Dermis microvascular lymphatic vessel endothelial cell (primary cell): ENCODE results near the gene ERICH6B. TPM values are rescaled to one million over a fixed set of nuclear protein-coding genes. Genes with fewer than 3 reads are reported as not detected.

Experiments used
- DNase-seq, 2 donors: peaks; one replicate each; pipeline versions ENCODE4 v3.0.0 to v3.0.0-alpha.2; 2010; ENCODE audit warnings: low read depth in 2 of 2
- total RNA-seq: library from RNA; depleted of rRNA; stranded (reverse); fragments of >200 nt; gene quantifications from 2 replicates; pipeline ENCODE4 v1.2.1, GENCODE V29; 2014

ERICH6B gene
- total RNA-seq, 1 donor from 2014 or later, result not detected

DNA sequence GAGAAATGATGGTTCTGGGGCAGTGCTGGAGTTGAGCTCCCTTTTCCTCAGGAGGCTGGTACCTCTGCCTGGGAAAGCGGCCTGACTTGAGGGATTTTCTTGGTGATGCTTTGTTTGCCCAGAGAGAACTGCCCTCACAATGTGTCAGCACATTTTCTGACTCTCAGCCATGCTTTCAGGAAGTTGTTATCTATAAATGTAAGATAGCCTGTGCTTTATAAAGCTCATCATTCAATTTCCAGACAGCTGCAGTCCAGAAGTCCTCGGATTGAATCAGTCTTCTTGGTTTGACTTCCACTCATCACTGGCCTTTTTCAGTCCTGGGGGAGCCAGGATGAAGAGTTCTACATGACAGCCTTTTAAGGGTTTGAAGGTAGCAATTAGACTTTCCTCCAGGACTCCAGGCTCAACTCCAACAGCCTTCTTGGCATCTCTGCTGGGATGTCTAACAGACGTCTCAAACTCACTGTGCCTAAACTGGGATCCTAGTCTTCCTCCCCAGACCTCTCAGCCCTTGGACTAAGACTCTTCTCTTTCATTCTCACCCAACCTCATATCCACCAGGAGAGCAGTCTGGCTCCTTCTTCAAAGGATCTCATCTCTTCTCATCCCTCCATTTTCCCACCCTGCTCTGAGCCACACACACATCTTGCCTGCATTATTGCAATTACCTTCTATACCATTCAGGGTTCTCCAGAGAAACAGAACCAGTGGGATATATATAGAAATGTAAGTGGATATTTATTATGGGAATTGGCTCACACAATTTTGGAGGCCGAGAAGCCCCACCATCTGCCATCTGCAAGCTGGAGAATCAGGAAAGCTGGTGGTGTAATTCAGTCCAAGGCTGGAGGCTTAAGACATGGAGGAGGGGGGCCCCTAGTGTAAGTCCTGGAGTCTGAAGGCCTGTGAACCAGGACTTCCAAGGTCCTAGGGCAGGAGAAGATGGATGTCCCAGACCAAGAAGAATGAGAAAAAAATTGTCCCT, 13.1 kb downstream of the ERICH6B start:
- no peak for DNase-seq

DNA sequence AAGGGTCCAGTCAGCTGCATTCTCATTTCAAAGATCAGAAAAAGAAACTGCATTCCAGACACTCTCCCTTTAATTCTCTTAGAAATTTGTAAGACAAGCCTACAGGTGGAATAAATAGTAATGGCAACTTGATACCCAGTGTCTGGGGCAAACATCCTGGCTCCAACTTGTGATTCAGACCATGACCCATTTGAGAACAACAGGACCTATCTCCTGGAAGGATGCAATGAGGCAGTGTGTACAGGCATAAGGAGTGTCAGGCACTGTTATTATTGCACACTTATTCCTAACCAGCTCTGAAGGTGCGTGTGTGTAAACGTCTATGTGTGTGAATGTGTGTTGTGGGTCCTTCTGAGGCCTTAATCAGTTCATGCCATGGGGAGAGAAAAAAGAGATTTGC, 13.9 kb downstream of the ERICH6B start:
- no peak for DNase-seq

DNA sequence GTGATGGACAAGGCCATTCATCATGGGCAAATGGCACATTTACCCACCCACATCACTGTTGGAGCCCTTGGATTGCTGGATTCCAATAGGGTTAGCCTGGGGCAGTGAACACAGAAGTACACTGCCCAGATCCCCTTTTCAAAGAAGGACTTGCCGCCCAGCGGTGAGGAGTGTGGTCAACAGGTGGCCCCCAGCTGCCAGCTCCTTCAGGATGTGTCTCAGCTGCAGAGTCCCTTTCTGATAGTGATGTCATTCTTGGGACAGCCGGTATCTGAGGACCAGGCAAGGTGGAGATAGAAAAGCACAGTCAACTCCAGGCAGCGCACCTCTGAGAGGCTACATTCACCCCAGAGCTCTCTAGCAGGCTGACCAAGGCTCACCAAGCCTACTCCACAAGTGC, 16.9 kb downstream of the ERICH6B start:
- DNase-seq, result no peak

DNA sequence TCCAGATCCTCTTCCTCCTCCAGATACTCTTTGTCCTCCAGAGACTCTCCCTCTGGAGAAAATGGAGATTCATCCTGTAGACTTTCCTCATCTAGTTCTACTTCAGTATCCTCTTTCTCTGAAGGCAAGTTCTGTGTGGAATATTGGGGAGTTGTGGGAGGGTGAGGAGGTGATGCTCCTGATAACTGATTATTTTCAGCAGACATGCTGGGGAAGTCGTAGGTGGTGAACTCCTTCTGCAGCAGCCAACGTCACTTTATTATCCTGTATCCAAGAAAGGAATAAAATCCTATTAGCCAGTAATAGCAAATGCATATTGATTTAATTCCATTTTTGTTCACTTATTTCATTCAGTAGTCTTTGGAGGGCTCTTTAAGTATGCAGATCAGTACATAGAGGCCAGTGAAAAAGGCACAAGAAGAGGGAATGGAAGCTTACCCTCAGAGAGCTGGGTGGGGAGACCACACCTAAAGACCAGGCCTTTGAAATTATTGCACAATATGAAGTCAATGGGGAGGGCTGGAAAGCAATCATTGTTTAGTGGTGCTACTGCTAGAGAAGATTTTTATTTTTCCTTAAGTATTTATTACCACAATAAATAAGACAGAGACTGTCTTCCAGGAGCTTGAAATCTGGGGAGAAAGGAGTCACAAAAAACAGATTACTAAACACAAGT, 18.6 kb downstream of the ERICH6B start:
- DNase-seq, result no peak

DNA sequence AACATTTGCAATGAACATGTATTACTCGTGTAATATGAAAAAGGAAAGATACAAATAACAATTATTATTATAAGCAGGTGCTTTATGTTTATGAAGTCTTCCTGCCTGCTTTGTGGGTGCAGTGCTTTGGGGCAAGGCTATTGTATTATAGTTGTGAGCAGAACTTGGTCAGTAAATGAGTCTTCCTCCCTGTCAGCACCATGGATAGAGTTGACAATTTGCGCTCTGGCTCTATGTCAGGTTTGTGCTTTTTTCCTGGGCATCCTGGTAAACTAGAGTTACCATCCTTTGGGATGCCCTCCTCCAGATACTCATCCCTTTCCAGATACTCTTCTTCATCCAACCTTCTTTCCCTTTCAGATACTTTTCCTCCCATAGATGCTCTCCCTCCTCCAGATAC, 19.6 kb downstream of the ERICH6B start:
- no peak for DNase-seq

DNA sequence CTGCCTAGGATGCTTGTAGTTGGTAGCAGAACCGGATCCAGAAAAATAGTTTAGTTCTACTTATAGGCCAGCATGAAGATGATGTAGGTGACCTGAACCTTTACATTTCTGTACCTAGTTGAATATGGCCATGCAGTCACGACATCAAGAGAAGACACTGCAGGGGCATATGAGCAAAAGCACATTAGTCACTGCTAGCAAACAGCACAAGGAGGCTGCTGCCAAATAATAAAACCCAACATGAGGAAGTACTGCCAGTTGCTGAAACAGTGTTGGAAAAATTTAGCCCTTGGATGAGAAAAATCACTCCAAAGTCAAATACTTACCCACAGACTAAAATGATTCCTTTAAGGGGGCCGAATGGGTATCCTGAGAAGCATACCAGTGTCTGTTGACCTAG, 20.8 kb downstream of the ERICH6B start:
- DNase-seq, result no peak

DNA sequence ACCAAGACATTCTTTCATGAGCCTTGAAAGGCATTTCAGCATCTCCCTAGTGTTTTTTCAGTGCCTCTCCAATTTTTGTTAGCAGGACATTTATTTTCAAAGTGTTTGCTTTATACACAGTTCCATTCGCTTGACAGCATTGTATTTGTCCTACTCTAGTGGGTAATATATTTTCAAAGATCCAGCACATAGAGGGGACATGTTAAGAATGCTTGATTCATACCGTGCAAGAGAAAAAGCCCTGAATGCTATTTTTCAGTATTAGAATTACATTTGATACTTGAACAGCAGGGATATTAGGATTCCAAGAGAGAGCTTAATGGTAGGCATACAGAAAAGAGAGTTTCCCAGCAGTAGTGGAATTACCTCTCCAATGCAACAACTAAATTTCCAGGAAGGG, 21.3 kb downstream of the ERICH6B start:
- DNase-seq, result no peak

DNA sequence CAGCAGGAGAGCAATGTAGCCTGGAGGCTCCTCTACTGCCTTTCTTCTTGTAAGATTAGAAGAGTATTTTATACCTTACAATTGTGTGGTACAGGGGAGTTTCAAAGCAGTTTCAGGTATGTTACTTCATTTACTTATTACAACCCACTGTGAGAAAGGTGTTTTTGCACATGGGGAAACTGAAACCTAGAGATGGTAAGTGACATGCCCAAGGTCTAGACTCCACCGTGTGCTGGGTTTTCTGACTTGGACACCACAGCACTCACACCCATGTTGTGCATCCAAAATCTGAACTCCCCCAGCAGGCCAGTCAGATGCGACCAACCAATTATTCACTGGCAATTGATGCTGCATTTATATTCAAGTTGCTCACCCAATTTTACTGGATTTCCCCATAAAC, 22.8 kb downstream of the ERICH6B start:
- no peak for DNase-seq

DNA sequence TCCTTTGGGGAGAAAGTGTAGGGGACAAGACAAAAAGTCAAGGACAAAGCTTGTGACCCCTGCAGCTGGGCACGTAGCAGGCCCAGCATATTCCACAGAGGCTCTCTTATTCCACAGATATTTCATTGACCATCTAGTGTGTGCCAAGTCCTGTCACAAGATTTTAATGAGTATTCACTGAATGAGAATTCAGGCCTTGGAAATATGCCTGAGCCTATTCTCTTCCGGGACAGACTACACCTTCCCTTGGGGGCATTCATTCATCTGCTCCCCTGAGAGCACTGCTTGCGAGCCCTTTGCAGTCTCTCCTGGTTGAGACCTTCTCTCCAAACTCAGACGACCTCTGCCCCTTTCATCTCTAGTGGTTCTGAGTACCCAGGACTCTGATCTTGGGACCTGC, 25.5 kb downstream of the ERICH6B start:
- no peak for DNase-seq

DNA sequence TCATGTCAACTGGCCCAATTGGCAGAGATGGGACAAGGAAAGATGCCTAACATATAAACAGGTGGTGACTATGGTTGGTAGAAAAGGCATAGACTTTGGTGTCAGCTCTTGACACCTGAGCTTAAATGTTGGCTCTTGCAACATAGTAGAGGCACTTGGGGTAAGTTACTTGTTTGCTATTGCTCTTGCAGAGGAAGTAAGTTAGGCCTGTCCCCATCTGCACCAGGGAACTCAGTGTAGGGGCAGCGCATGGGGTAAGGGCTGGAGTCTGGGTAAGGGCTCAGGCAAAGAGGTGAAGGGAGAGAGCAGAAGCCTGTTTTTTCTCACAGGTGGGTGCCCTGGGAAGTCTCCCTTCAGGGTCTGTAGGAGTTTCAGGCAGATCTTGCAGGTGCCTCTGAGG, 27.6 kb downstream of the ERICH6B start:
- no peak for DNase-seq

DNA sequence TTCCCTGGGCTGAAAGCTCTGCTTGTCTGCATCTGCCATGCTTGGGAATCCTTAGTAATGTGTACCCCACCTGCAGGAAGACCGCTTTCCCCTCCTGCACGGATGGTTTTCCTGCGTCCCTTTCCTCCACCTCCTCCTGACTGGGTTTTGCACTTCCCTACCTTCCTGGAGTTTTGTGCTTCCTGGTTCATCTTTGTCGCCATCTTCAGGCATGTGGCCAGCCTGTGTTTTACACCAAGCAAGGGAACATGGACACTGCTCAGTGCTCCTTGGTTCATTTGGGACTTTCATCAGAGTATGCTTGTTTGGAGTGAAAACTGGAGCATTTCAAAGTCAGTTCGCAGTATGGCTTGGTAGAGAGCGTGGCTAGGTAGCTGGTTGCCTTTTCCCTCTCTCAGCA, 30.7 kb downstream of the ERICH6B start:
- no peak for DNase-seq

DNA sequence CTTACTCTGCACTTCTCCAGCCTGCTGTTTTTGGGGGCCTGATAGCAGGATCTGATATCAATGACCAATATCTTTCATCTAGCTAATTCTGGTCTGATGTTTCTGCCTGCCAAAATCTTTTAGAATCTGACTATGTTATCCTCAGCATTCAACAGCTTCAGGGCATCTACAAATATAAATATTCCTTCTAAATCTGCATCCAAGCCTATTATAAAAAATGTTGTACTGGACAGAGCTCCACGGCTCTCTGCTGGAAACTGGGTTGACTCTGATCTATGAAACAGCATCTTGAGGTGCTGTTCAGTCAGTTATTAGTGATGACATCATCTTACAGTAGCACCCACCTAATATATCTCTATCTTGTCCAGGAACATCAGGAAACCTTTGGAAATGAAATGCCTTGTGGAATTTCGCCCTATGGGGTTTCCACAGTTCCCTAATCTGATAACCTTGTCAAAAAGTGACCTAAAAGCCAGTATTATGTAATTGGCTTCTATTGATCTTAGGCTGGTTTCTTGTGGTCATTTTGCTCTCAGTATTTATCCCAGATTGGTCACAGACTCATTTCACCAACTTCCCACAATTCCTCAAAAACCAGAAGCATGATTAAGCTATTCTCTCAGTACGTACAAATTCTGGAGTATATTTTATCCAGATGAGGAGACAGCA, 33.0 kb downstream of the ERICH6B start:
- no peak for DNase-seq

DNA sequence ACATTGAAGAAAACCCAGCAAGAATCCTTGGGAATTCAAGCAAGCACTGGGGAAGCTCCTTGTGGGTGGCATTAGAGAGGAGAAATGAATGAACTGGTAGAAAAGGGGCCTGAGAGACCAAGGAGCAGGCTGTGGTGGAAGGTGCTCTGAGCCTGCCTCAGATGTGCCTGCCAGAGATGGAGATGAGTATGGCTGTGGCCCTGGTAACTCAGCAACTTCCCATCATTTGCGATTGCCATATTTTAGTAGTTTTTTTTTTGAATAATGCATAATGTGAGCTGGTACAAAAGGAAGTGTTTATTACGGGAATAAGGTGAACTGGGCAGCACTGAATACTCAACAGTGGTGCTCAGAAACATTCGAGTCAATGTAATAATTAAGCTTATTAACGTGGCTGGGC, 39.1 kb downstream of the ERICH6B start:
- no peak for DNase-seq

DNA sequence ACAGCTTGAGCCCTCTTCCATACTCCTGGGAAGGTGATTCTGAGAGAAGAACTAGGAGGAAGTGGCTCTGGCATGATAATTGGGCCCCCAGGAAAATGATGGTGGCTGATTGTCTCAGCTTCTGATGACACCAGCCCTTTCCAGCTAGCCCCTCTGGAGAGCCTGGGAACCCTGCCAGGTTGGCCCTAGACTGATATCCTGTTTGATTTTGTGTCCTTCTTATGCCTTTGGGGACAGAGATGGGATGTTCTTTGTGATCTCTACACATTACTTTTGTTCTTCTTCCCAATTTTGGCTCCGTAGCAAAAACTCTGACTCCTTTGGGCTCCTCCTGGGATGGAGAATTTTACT, 39.7 kb downstream of the ERICH6B start:
- no peak for DNase-seq

DNA sequence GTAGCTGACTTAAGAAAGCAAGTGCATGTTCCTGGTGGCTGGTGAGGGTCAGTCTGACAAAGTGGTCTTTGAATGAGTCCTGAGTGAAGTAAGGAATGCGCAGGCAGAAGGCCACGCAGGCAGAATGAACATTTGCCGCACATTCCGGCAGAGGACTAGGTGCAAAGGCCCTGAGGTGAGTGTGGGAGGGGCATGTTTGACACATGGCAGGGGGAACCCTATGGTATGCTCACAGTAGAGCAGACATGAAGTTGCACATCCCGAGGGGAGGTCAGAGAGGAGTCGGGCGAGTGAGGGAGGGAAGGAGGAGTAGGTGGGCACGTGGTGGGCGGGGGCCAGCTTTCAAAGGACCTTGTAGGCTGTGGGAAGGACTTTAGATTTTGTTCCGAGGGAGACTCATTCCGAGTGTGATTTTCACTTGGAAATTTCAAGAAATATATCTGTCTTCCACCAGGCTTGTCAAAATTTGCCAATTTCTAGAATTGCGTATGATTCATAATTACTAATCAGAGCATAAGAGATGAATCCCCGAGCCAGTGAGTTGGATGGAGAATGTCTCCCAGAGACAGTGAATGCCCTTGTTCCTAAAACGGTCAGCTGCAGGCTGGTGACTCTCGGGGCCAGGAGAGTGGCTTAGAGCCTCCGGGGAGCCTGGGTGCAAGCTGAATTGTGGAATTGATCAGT, 40.3 kb downstream of the ERICH6B start:
- DNase-seq, result no peak

DNA sequence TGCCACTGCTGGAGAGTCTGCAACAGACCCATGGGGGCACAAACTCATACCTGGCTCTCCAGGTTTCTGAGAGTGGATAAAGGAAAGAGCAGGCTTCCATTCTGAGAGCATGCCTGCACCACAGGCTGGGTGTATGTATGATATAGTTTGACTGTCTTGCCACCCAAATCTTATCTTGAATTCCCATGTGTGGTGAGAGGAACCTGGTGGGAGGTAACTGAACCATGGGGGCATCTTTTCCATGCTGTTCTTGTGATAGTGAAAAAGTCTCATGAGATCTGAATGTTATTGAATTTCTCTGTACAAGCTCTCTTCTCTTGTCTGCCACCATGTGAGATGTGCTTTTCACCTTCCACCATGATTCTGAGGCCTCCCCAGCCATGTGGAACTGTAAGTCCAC, 50.2 kb downstream of the ERICH6B start:
- no peak for DNase-seq

DNA sequence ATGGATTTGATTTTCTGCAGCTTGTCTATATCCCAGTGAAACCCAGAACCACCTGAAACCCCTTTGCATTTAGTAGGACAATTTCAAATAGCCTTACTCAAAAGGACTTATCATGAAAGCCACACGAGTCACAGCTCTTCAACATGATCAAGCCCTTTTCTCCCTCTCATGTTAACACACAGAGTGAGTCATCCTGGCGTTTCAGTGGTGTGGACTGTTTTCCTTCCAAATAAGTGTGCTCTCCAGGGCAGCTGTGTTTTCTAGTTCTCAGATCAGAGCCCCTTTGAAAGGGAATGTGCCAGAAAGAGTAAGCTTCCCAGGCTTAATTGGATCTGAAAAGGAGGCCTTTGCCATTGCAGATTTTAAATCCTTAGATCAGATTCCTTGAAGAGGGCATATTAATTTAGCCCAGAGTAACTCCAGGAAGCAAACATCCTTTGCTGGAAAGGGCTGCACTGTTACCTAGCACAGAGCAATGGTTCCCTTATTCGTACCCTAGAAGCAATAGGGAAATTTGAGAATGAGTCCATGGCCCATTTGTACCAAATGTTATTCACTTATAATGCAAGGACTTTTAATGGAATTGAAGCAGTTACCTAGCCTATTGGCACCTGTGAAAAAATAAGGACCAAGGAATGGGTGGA, 51.3 kb downstream of the ERICH6B start:
- peak in 1 of 2 donors; percentile 14 for DNase-seq

DNA sequence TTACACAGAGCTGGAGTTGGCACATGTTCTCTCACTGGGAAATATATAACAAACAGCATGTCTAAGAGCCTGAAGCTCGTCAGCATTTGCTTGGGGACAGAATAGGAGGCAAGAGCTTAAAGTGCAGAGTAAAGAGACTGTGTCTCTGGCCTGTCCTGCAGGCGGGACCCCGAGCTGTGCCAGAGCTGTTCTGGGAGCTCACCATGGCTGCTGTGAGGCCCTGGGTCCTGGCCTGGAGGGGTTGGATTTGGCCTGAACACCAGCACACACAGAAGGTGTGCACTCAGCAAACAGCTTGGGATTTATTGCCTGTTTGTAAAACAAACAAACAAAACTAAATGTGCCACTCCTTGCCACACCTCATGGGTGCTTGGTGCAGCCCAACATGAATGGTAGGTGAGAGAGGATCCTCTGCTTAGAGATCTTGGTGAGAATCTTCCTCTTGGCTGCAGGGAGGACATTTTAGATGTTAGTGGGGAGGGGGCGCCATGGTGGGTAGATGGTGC, 60.9 kb downstream of the ERICH6B start:
- no peak for DNase-seq

DNA sequence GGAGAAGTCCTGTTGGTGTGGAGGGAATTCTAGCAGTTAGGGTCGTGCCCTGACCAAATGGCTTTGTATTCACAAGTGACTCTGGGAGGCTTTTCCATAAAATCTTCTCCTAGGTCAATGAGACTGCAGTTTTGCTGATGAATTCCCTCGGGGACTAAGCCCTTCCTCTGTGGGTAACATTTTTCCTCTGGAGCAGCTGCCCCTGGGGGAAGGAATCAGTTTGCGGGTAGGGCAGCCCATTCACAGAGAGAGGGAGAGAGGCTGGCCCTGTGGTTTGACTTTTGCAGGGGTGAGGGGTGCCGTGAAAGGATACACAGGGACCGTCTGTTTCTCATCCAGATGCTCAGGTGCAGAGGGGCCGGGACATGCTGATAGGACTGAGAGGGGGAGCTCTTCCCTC, 67.3 kb downstream of the ERICH6B start:
- DNase-seq, result no peak

DNA sequence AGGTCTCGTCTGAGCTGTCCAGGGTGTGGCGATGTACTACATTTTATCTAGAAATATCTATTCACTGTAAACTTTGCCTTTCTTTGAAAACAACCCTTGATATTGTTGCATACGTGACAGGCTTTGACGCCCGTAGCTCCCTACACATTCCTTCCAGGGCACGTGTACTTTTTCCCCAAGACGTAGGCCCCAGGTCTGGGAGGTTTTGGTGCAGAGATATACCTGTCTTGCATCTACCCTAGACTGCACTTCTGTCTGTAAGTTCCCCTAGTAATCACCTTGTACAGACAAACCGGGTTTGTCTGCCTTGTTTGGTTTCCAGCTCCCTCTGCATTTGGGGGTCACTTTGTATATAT, 69.2 kb downstream of the ERICH6B start:
- no peak for DNase-seq

DNA sequence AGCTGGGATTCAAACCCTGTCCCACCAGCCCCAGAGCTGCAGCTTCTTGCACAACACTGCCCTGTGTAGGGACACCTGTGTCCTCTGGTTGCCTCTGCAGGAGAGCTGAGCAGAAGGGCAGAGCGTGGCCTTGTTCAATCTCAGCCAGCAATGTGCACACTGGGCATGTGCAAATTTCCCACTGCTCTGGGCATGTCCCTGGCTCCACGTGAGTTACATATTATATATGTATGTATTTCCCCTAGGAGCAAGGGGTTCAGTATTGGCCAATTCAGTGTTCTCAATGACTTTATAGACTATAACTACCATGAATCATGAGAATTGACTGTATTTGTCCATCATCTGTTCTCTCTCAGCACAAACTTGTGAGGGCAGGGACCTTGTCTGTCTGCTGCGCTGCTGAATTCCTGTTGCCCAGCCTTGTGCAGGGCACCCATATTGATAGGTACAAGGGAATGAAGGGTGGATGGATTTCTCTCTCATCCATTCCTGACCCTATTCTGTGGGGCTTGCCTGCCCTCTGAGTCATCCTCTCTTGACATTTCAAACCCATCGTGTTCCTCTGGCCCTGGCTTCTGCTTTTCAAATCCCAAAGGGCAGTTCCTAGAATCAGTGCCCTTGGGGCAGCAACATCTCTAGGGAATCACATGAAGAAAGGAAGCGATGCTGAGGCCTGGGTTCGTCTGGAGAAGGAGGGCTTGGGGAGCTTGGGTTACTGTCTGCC, 69.7 kb downstream of the ERICH6B start:
- DNase-seq, result no peak
